Upper lobe of right lung (tissue), 1 donor: ENCODE data around the gene HIKESHI. TPM values are rescaled to one million over a fixed set of nuclear protein-coding genes. Genes with fewer than 3 reads are reported as not detected.

Source experiments
- ATAC-seq: fragments of 200-7000 bp; cut with Tn5 transposase; one replicate; pipeline ENCODE4 v1.9.1; 2020; ENCODE audit warnings: mild to moderate bottlenecking, moderate library complexity
- DNase-seq: peaks from one replicate; pipeline ENCODE4 v3.0.0-alpha.2; 2020
- H3K27ac ChIP-seq: fragments of 200-600 bp; one replicate; pipeline ENCODE4 v1.8.0; 2022
- H3K27me3 ChIP-seq: fragments of 200-600 bp; one replicate; pipeline ENCODE4 v1.8.0; 2022; ENCODE audit warnings: mild to moderate bottlenecking
- H3K36me3 ChIP-seq: fragments of 200-600 bp; one replicate; pipeline ENCODE4 v1.8.0; 2022
- H3K4me1 ChIP-seq: fragments of 200-600 bp; one replicate; pipeline ENCODE4 v1.8.0; 2022
- H3K4me3 ChIP-seq: fragments of 200-600 bp; one replicate; pipeline ENCODE4 v1.8.0; 2022; ENCODE audit warnings: mild to moderate bottlenecking
- H3K9me3 ChIP-seq: fragments of 200-600 bp; one replicate; pipeline ENCODE4 v1.8.0; 2022
- CTCF ChIP-seq: fragments of 200-600 bp; IDR thresholded peaks from one replicate; pipeline ENCODE4 v1.8.0; 2022; ENCODE audit warnings: antibody characterized with exemption
- intact Hi-C: fragments of 100-400 bp; cut with DNase I; formaldehyde crosslinking; loops from one replicate; pipeline ENCODE4 v1.11.0; 2022
- total RNA-seq: library from RNA; stranded (reverse); fragmentation: NEBNext Ultra II Directional; extraction: Animal tissue kit (Norgen Biotek cat#: 25700); gene quantifications from one replicate; pipeline ENCODE4 v1.2.1, GENCODE V29; 2021
- donor health status: DM: no; HTN: yes; CAD: no; lungs with severe emphysema.

HIKESHI gene
- total RNA-seq, 1 donor from 2014 or later, result 23.9 TPM

- ATAC-seq (no peak), DNase-seq (no peak)
- H3K36me3 ChIP-seq, result peaks cover 36% of the 10 kb centered on the region
- H3K4me1 ChIP-seq, result peaks cover 15% of the 10 kb centered on the region
- intact Hi-C loops, result no loop called here
- H3K4me3 ChIP-seq, result no peak overlapping the region
- H3K27me3 ChIP-seq, result no peaks in the 10 kb centered on the region
- no peak overlapping the region for H3K27ac ChIP-seq
- no peaks in the 10 kb centered on the region for H3K9me3 ChIP-seq
- TF ChIP-seq CTCF, result no peak
These were observed 27.0 kb upstream of the HIKESHI start for GRCh38 chr11:86274999-86275398.

GRCh38 chr11:86275493-86276370 is 26.3 kb upstream of the HIKESHI start:
- Histone ChIP-seq H3K27me3 (no peaks in the 10 kb centered on the region), H3K4me3 (no peak overlapping the region), H3K4me1 (peaks cover 15% of the 10 kb centered on the region), H3K9me3 (no peaks in the 10 kb centered on the region), H3K27ac (no peak overlapping the region), H3K36me3 (peaks cover 36% of the 10 kb centered on the region)
- ATAC-seq, result no peak
- intact Hi-C loops, result no loop called here
- no peak for TF ChIP-seq CTCF
- no peak for DNase-seq

- no peak overlapping the region for H3K27ac ChIP-seq
- H3K9me3 ChIP-seq, result no peaks in the 10 kb centered on the region
- TF ChIP-seq CTCF, result no peak
- no peak for DNase-seq
- H3K4me1 ChIP-seq, result peaks cover 15% of the 10 kb centered on the region
- H3K36me3 ChIP-seq, result peaks cover 32% of the 10 kb centered on the region
- no peak for ATAC-seq
- H3K4me3 ChIP-seq, result no peak overlapping the region
- intact Hi-C loops, result no loop called here
- H3K27me3 ChIP-seq, result no peaks in the 10 kb centered on the region
These were observed 24.3 kb upstream of the HIKESHI start for GRCh38 chr11:86277741-86278140.

GRCh38 chr11:86278226-86278625 is 23.8 kb upstream of the HIKESHI start:
- intact Hi-C loops, result no loop called here
- TF ChIP-seq CTCF, result no peak

GRCh38 chr11:86279747-86280146 is 22.3 kb upstream of the HIKESHI start:
- no peak for ATAC-seq
- peaks cover 15% of the 10 kb centered on the region for H3K4me1 ChIP-seq
- DNase-seq, result no peak

More at GRCh38 chr11:86278226-86278625, 23.8 kb upstream of the HIKESHI start:
- Histone ChIP-seq H3K27me3 (no peaks in the 10 kb centered on the region), H3K9me3 (no peaks in the 10 kb centered on the region), H3K4me1 (peaks cover 15% of the 10 kb centered on the region), H3K36me3 (peaks cover 27% of the 10 kb centered on the region), H3K27ac (no peak overlapping the region), H3K4me3 (no peak overlapping the region)
- no peak for ATAC-seq
- DNase-seq, result no peak

More at GRCh38 chr11:86279747-86280146, 22.3 kb upstream of the HIKESHI start:
- Histone ChIP-seq H3K4me3 (no peak overlapping the region), H3K36me3 (peaks cover 33% of the 10 kb centered on the region), H3K9me3 (no peaks in the 10 kb centered on the region), H3K27me3 (no peaks in the 10 kb centered on the region), H3K27ac (no peak overlapping the region)
- intact Hi-C loops, result no loop called here
- TF ChIP-seq CTCF, result no peak
